ENCODE data around the gene SLC26A1.

SLC26A1 gene

DNA sequence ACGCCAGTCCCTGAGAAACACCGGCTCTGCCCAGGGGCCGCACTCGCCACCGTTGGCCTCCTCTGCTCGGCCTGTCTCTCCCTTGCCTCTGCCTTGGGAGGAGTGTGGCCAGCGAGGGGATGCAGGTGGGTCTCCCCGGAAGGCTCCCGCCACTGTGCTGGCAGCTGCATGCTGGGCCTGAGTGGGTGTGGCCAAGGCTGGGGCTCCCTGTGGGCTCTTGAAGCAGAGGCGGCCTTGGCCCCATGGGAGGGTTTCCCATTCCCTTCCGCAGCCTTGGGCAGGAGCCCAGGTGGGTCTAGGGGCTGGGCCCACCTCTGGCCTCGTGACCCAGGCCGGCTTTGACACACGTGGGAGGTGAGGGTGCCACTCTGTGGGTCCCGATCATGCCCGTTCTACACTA, 37.4 kb upstream of the SLC26A1 start:
- Histone ChIP-seq H3K9ac (peak overlapping the region in 4 of 11 experiments; percentile 5 to 44 (median 34); a peak in 8 of 22 replicates), H3K36me3 (peaks cover 4 to 9% (median 6%) of the 10 kb centered on the region in 11 experiments; a peak in 20 of 22 replicates), H3K4me3 (peak overlapping the region in 5 of 10 experiments; percentile 8 to 43 (median 19); a peak in 3 of 20 replicates), H3K27me3 (peaks cover 38 to 53% (median 41%) of the 10 kb centered on the region in 11 experiments), H3K9me3 (replicated peaks in 1 of 11) (no peaks in the 10 kb centered on the region), H3K4me1 (peaks cover 28 to 76% (median 55%) of the 10 kb centered on the region in 10 experiments), H3K27ac (no peak overlapping the region), H4K20me1 (peaks cover 0 to 77% (median 30%) of the 10 kb centered on the region in 11 experiments; a peak in 16 of 22 replicates), H3K4me2 (peak overlapping the region; percentile 64 to 94 (median 88))
- TF ChIP-seq Cebpa-rat (IDR thresholded peaks at IDR 0.05), result no peak

DNA sequence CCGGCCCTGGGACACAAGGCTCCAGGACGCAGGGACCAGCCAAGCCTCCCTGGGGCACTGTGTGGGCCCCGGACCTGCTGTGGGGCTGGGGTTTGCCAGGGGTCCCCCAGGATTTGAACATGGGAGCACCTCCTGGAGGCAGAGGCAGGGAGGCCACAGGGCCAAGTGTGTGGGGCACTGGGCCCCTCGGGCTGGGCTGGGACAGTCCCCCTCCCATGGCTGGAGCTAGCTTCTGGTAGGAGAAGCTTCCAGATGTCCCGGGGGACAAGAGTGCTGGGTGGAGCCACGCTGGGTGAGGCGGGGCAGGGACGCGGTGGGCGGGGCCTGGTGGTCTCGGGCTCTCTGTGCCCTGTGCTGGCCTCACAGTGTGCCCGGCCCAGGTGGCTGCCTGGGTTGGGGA, 36.8 kb upstream of the SLC26A1 start:
- Histone ChIP-seq H3K4me2 (peak overlapping the region; percentile 64 to 94 (median 88)), H3K4me1 (peaks cover 28 to 76% (median 55%) of the 10 kb centered on the region in 10 experiments), H3K27ac (no peak overlapping the region), H4K20me1 (peaks cover 0 to 82% (median 33%) of the 10 kb centered on the region in 11 experiments; a peak in 16 of 22 replicates), H3K36me3 (peaks cover 10 to 14% (median 11%) of the 10 kb centered on the region in 11 experiments), H3K9me3 (replicated peaks in 1 of 11) (no peaks in the 10 kb centered on the region), H3K9ac (peak overlapping the region in 7 of 11 experiments; percentile 2 to 44 (median 27); a peak in 5 of 22 replicates), H3K4me3 (peak overlapping the region in 2 of 10 experiments; percentile 31 to 43; a peak in 3 of 20 replicates), H3K27me3 (peaks cover 38 to 53% (median 41%) of the 10 kb centered on the region in 11 experiments)
- TF ChIP-seq Cebpa-rat (IDR thresholded peaks at IDR 0.05), result no peak

DNA sequence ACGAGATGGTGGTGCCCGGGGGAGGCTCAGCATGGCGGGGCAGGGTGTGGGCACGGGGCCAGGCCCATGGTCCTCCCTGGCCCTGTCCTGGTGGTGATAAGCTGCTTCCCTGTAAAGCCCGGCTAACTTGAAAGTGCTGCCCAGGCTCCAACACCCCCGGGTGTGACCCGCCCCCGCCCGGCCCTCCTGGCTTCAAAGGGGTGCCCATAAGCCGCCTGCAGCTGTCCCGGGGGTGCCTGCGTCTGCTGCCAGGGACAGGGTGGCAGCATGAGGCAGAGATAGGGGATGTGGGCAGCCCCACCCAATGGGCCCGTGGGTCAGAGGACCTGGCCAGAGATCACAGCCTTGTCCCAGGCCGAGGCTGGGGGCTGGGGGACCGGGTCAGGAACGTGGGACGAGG, 36.3 kb upstream of the SLC26A1 start:
- Histone ChIP-seq H3K27me3 (peaks cover 38 to 53% (median 40%) of the 10 kb centered on the region in 11 experiments), H3K4me2 (peak overlapping the region; percentile 64 to 94 (median 88)), H4K20me1 (peaks cover 0 to 87% (median 33%) of the 10 kb centered on the region in 11 experiments; a peak in 16 of 22 replicates), H3K9ac (peak overlapping the region in 6 of 11 experiments; percentile 2 to 44 (median 24); a peak in 2 of 22 replicates), H3K27ac (no peak overlapping the region), H3K4me1 (peaks cover 28 to 76% (median 55%) of the 10 kb centered on the region in 10 experiments), H3K36me3 (peaks cover 15 to 19% (median 16%) of the 10 kb centered on the region in 11 experiments), H3K4me3 (no peak overlapping the region; a peak in 1 of 20 replicates), H3K9me3 (replicated peaks in 1 of 11) (no peaks in the 10 kb centered on the region)
- TF ChIP-seq Cebpa-rat (IDR thresholded peaks at IDR 0.05), result no peak

DNA sequence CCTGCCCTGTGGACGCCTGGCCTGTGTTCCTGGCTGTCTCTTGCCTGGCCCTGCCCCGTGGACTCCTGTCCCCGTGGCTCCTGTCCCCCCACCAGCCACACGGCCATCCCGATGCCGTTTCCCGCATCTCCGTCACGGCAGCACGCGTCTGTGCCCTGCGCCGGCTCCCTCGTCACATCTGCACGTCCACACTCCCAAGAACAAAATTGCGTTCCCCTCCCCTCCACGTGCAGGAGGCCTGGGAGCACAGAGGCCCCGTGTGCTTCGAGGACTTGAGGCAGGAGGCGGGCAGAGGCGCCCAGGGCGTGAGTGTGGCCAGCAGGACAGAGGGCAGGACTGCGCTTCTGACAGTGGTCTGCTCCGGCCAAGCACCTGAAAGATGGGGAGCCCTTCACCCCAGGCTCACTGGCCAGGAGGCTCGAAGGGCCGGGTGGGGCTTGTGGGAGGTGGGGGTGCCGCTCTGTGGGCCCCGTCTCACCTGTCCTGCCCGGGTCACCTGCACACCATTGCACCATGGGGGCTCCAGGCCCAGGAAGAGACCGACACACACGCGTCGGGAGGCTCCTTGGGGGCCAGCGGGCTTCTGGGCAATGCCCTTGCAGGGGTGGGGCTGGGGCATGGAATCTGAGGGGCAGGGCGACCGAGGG, 35.5 kb upstream of the SLC26A1 start:
- Histone ChIP-seq H3K27ac (no peak overlapping the region), H3K36me3 (peaks cover 18 to 23% (median 21%) of the 10 kb centered on the region in 11 experiments), H3K9me3 (replicated peaks in 1 of 11) (no peaks in the 10 kb centered on the region), H3K27me3 (peaks cover 30 to 44% (median 32%) of the 10 kb centered on the region in 11 experiments), H3K4me2 (peak overlapping the region in 10 of 11 experiments; percentile 64 to 94 (median 88); a peak in 19 of 22 replicates), H3K4me3 (no peak overlapping the region), H3K9ac (0 out of 22 replicates have a peak overlapping the region, but pooled peaks of 1 of the 11 experiments have one; percentile 18), H4K20me1 (peaks cover 0 to 89% (median 33%) of the 10 kb centered on the region in 11 experiments; a peak in 16 of 22 replicates), H3K4me1 (peaks cover 28 to 76% (median 55%) of the 10 kb centered on the region in 10 experiments)
- TF ChIP-seq Cebpa-rat (IDR thresholded peaks at IDR 0.05), result no peak

DNA sequence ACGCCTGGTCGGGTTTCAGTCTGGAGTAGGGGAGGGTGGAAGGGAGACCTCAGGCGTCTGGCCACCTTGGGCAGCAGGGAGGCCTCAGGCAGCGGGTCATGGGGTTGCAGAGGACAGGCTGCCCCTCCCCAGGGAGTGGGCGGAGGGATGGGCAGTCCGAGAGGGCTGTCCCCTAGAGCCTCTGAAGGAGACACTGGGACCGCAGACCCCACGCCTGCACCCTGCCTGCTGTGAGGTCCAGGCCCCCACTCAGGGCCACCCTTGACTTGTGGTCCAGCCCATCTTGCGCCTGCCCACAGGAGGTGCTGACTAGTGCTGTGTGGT, 34.7 kb upstream of the SLC26A1 start:
- Histone ChIP-seq H3K27me3 (peaks cover 22 to 36% (median 24%) of the 10 kb centered on the region in 11 experiments), H3K27ac (no peak overlapping the region), H3K9me3 (replicated peaks in 1 of 11) (no peaks in the 10 kb centered on the region), H3K4me1 (peaks cover 33 to 69% (median 49%) of the 10 kb centered on the region in 10 experiments), H3K36me3 (peaks cover 18 to 29% (median 25%) of the 10 kb centered on the region in 11 experiments), H4K20me1 (peaks cover 0 to 87% (median 35%) of the 10 kb centered on the region in 11 experiments; a peak in 19 of 22 replicates), H3K4me2 (no peak overlapping the region), H3K4me3 (no peak overlapping the region), H3K9ac (no peak overlapping the region)
- TF ChIP-seq Cebpa-rat (IDR thresholded peaks at IDR 0.05), result no peak

DNA sequence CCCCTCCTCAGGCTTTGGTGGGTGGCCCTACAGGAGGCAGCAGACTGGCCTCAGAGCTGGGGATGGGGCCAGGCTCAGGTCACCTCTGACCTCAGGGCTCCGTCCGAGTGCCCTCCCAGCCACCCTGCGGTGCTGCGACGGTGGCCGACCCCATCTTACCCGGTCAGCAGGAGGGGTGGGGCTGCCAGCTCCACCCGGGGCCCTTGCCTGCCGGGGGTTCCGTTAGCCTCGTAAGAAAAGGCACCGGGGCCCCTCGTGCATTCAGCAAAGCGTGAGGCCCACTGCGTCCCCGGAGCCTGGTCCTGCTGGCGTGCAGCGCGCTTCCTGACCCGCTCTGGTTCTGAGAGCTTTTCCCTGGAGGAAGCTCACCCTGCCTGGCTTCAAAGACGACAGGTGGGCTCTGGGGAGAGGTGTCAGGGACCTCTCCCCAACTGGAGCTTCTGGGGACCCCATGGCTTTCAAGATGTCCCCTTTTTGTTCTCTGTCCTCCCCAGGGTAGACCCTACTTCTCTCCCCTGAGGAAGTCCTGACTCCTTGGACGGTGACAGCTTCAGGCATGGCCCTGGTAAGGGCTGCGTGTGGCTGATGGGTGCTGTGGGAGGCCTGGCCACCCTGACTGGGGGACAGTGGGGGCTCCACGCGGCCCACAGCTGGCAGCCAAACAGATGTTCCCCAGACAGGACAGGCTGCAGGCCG, 34.2 kb upstream of the SLC26A1 start:
- Histone ChIP-seq H4K20me1 (peaks cover 0 to 87% (median 37%) of the 10 kb centered on the region in 11 experiments; a peak in 19 of 22 replicates), H3K9ac (no peak overlapping the region), H3K9me3 (replicated peaks in 1 of 11) (no peaks in the 10 kb centered on the region), H3K36me3 (peaks cover 18 to 34% (median 26%) of the 10 kb centered on the region in 11 experiments), H3K4me2 (peak overlapping the region in 1 of 11 experiments; percentile 2; a peak in 1 of 22 replicates), H3K4me3 (no peak overlapping the region), H3K4me1 (peaks cover 39 to 69% (median 49%) of the 10 kb centered on the region in 10 experiments), H3K27me3 (peaks cover 17 to 31% (median 19%) of the 10 kb centered on the region in 11 experiments), H3K27ac (no peak overlapping the region)
- TF ChIP-seq Cebpa-rat (IDR thresholded peaks at IDR 0.05), result no peak

DNA sequence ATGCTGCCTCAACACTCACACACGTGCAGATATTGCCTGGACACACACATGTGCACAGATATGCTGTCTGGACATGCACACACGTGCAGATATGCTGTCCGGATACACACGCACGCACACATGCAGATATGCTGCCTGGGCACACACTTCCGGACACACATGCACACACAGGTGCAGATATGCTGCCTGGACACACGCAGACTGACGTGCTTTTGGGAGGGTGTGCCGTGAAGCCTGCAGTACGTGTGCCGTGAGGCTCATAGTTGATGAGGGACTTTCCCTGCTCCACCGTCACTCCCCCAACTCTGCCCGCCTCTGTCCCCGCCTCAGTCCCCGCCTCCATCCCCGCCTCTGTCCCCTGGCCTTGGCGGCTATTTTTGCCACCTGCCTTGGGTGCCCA, 32.9 kb upstream of the SLC26A1 start:
- Histone ChIP-seq H3K9ac (no peak overlapping the region), H3K4me2 (peak overlapping the region in 8 of 11 experiments; percentile 15 to 68 (median 32); a peak in 10 of 22 replicates), H3K4me1 (peaks cover 50 to 69% (median 54%) of the 10 kb centered on the region in 10 experiments), H3K4me3 (no peak overlapping the region), H3K9me3 (replicated peaks in 1 of 11) (no peaks in the 10 kb centered on the region), H4K20me1 (peaks cover 0 to 89% (median 44%) of the 10 kb centered on the region in 11 experiments; a peak in 19 of 22 replicates), H3K36me3 (peaks cover 18 to 36% (median 26%) of the 10 kb centered on the region in 11 experiments), H3K27me3 (peaks cover 4 to 19% (median 7%) of the 10 kb centered on the region in 11 experiments; a peak in 20 of 22 replicates), H3K27ac (no peak overlapping the region)
- no peak for TF ChIP-seq Cebpa-rat (IDR thresholded peaks at IDR 0.05)

DNA sequence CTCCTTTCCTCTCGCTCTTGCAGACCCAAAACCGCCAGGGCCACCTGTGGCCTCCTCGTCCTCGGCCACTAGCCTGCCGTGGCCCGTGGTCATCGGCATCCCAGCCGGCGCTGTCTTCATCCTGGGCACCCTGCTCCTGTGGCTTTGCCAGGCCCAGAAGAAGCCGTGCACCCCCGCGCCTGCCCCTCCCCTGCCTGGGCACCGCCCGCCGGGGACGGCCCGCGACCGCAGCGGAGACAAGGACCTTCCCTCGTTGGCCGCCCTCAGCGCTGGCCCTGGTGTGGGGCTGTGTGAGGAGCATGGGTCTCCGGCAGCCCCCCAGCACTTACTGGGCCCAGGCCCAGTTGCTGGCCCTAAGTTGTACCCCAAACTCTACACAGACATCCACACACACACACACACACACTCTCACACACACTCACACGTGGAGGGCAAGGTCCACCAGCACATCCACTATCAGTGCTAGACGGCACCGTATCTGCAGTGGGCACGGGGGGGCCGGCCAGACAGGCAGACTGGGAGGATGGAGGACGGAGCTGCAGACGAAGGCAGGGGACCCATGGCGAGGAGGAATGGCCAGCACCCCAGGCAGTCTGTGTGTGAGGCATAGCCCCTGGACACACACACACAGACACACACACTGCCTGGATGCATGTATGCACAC, 31.8 kb upstream of the SLC26A1 start:
- H3K9ac ChIP-seq, result no peak overlapping the region
- TF ChIP-seq Cebpa-rat (IDR thresholded peaks at IDR 0.05), result no peak
- peaks cover 0 to 10% (median 0%) of the 10 kb centered on the region in 11 experiments; a peak in 2 of 22 replicates for H3K27me3 ChIP-seq
- peaks cover 43 to 63% (median 47%) of the 10 kb centered on the region in 10 experiments for H3K4me1 ChIP-seq
- H3K9me3 ChIP-seq (replicated peaks in 1 of 11), result no peaks in the 10 kb centered on the region
- peaks cover 18 to 36% (median 26%) of the 10 kb centered on the region in 11 experiments for H3K36me3 ChIP-seq
- no peak overlapping the region for H3K4me2 ChIP-seq
- H3K4me3 ChIP-seq, result no peak overlapping the region
- peaks cover 0 to 85% (median 47%) of the 10 kb centered on the region in 11 experiments; a peak in 19 of 22 replicates for H4K20me1 ChIP-seq
- H3K27ac ChIP-seq, result no peak overlapping the region

All from BLaER1 treated with 17β-estradiol and CSF1 and Interleukin-3, amounts not matched to agents 10 nM and 100 nM (cell line).